GM10266 (cell line): ENCODE results near the gene CERS3.

ENCODE experiments used
- DNase-seq: peaks from one replicate; pipeline ENCODE4 v3.0.0; 2012; ENCODE audit errors: extremely low spot score
- TF ChIP-seq, protein P1 (sequence below): IDR thresholded peaks from 2 replicates; pipeline ENCODE4 v1.5.1; 2012; ENCODE audit warnings: mild to moderate bottlenecking, low read depth; ENCODE audit not compliant: control insufficient read depth, insufficient read depth; ENCODE audit errors: missing control alignments

Gene CERS3

GRCh38 chr15:100566850-100567628, 38.3 kb upstream of the CERS3 start:
- TF ChIP-seq, protein P1, sequence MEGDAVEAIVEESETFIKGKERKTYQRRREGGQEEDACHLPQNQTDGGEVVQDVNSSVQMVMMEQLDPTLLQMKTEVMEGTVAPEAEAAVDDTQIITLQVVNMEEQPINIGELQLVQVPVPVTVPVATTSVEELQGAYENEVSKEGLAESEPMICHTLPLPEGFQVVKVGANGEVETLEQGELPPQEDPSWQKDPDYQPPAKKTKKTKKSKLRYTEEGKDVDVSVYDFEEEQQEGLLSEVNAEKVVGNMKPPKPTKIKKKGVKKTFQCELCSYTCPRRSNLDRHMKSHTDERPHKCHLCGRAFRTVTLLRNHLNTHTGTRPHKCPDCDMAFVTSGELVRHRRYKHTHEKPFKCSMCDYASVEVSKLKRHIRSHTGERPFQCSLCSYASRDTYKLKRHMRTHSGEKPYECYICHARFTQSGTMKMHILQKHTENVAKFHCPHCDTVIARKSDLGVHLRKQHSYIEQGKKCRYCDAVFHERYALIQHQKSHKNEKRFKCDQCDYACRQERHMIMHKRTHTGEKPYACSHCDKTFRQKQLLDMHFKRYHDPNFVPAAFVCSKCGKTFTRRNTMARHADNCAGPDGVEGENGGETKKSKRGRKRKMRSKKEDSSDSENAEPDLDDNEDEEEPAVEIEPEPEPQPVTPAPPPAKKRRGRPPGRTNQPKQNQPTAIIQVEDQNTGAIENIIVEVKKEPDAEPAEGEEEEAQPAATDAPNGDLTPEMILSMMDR: no peak
- no peak for DNase-seq

DNA sequence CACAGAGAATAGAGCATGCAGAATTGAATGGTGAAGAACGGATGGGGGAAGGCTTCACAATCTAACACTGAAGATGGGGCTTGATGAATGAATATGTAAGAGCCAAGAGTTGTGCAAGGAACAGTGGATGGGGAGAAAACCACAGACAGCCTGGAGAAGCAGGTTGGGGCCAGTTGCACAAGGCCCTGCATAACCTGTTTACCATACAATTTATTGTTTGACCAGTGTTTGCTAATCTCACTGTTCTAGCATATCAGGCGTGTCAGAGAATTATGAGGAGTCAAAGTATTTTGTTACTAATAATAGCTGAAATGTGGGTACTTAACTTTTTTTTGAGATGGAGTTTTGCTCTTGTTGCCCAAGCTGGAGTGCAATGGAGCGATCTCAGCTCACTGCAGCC, 36.8 kb upstream of the CERS3 start:
- TF ChIP-seq, protein P1: no peak
- DNase-seq: no peak

GRCh38 chr15:100560323-100560722, 31.6 kb upstream of the CERS3 start:
- TF ChIP-seq, protein P1: no peak
- no peak for DNase-seq

GRCh38 chr15:100559330-100559729, 30.6 kb upstream of the CERS3 start:
- no peak for DNase-seq
- TF ChIP-seq, protein P1: no peak

GRCh38 chr15:100558771-100559254, 30.1 kb upstream of the CERS3 start:
- no peak for DNase-seq
- TF ChIP-seq, protein P1: no peak

DNA sequence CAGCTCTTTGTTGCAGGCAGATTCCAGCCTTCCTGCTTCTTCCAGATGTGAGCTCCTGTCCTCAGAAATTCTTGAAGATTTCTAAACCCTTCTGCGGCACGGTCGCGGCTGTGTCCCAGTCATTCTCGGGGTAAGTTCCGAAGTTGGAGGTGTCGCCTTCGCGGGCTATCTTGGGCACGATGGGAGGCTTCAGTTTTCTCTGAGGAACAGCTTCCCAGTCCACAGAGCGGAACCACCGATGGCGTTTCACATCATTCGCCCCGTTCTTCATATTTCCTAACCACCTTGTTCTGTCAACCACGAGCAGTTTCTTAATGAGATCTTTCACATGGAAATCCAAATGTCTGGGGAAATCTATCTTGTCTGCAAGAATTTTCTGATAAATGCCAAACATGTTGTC, 24.7 kb upstream of the CERS3 start:
- no peak for DNase-seq
- TF ChIP-seq, protein P1: no peak

- TF ChIP-seq, protein P1: no peak
- no peak for DNase-seq
These were observed 19.2 kb upstream of the CERS3 start for GRCh38 chr15:100547961-100548360.
